Neuronal stem cell (in vitro differentiated cells): ENCODE measurements around the gene VPS50.

ENCODE experiments used
- DNase-seq: peaks from one replicate; pipeline ENCODE4 v3.0.0-alpha.2; 2013; ENCODE audit warnings: low spot score
- H2AFZ ChIP-seq: one replicate; pipeline ENCODE4 v1.6.1; 2013; ENCODE audit warnings: mild to moderate bottlenecking, low read length, inconsistent platforms
- H2AK5ac ChIP-seq: 2 replicates; pipeline ENCODE4 v1.6.1; 2013; ENCODE audit warnings: low read depth, mild to moderate bottlenecking, inconsistent platforms, low read length, moderate library complexity, mixed read lengths
- H2BK120ac ChIP-seq: 2 replicates; pipeline ENCODE4 v1.6.1; 2013; ENCODE audit warnings: low read depth, mild to moderate bottlenecking, inconsistent platforms, low read length, moderate library complexity, mixed read lengths
- H2BK12ac ChIP-seq: one replicate; pipeline ENCODE4 v1.6.1; 2013; ENCODE audit warnings: low read length, inconsistent platforms
- H2BK15ac ChIP-seq: 2 replicates; pipeline ENCODE4 v1.6.1; 2013; ENCODE audit warnings: mild to moderate bottlenecking, low read length, inconsistent platforms, mixed read lengths
- H2BK5ac ChIP-seq: one replicate; pipeline ENCODE4 v1.6.1; 2013; ENCODE audit warnings: inconsistent platforms, mild to moderate bottlenecking, low read length, moderate library complexity
- H3K14ac ChIP-seq: one replicate; pipeline ENCODE4 v1.6.1; 2013; ENCODE audit warnings: low read length, inconsistent platforms
- H3K18ac ChIP-seq: 2 replicates; pipeline ENCODE4 v1.6.1; 2013; ENCODE audit warnings: low read length, inconsistent platforms
- H3K23ac ChIP-seq: 2 replicates; pipeline ENCODE4 v1.6.1; 2013; ENCODE audit warnings: low read depth, mild to moderate bottlenecking, mixed read lengths, low read length, inconsistent platforms; ENCODE audit not compliant: poor library complexity
- H3K27ac ChIP-seq: replicated peaks from 3 replicates; pipeline ENCODE4 v1.5.1; 2013; ENCODE audit warnings: low read length, inconsistent platforms
- H3K27me3 ChIP-seq, 3 experiments: 2 replicates each; pipeline ENCODE4 v1.6.1; 2013; ENCODE audit warnings: low read length in 3 of 3, mild to moderate bottlenecking in 2 of 3, inconsistent platforms in 1 of 3, low read depth in 1 of 3, mixed read lengths in 1 of 3, moderate library complexity in 1 of 3; ENCODE audit not compliant: control insufficient read depth in 3 of 3, insufficient read depth in 3 of 3
- H3K36me3 ChIP-seq, 2 donors: replicated peaks in 1 of 2; 2 replicates each; pipeline ENCODE4 v1.6.1; 2013; ENCODE audit warnings: low read length in 2 of 2; ENCODE audit not compliant: control insufficient read depth in 2 of 2, insufficient read depth in 2 of 2
- H3K4ac ChIP-seq: 2 replicates; pipeline ENCODE4 v1.6.1; 2013; ENCODE audit warnings: inconsistent platforms, mild to moderate bottlenecking, low read length, moderate library complexity
- H3K4me1 ChIP-seq, 2 donors: 1 replicate in 1 of 2; 2 replicates in 1 of 2; pipeline ENCODE4 v1.6.1; 2013; ENCODE audit warnings: low read length in 2 of 2, low read depth in 1 of 2; ENCODE audit not compliant: control insufficient read depth in 2 of 2, insufficient read depth in 1 of 2
- H3K4me2 ChIP-seq: one replicate; pipeline ENCODE4 v1.6.1; 2013; ENCODE audit warnings: mild to moderate bottlenecking, low read length, inconsistent platforms; ENCODE audit not compliant: insufficient read depth, poor library complexity, severe bottlenecking
- H3K4me3 ChIP-seq, 2 donors: 2 replicates each; pipeline ENCODE4 v1.5.1; 2013; ENCODE audit warnings: low read length in 2 of 2, mild to moderate bottlenecking in 2 of 2, inconsistent platforms in 1 of 2, moderate library complexity in 1 of 2
- H3K79me1 ChIP-seq: one replicate; pipeline ENCODE4 v1.6.1; 2013; ENCODE audit warnings: low read depth, mild to moderate bottlenecking, inconsistent platforms, low read length, moderate library complexity
- H3K9ac ChIP-seq: one replicate; pipeline ENCODE4 v1.6.1; 2013; ENCODE audit warnings: mild to moderate bottlenecking, low read depth, low read length, inconsistent platforms; ENCODE audit not compliant: poor library complexity
- H3K9me3 ChIP-seq, 2 donors: replicated peaks in 1 of 2; 2 replicates each; pipeline versions ENCODE3 to v1.6.1; 2013; ENCODE audit warnings: low read length in 2 of 2, mild to moderate bottlenecking in 2 of 2, inconsistent platforms in 1 of 2, low read depth in 1 of 2, mixed read lengths in 1 of 2, moderate library complexity in 1 of 2; ENCODE audit not compliant: control insufficient read depth in 2 of 2, insufficient read depth in 1 of 2
- H4K8ac ChIP-seq: one replicate; pipeline ENCODE4 v1.6.1; 2013; ENCODE audit warnings: low read depth, mild to moderate bottlenecking, inconsistent platforms, low read length, moderate library complexity
- H4K91ac ChIP-seq: one replicate; pipeline ENCODE4 v1.6.1; 2013; ENCODE audit warnings: low read length, low read depth, mild to moderate bottlenecking, inconsistent platforms; ENCODE audit not compliant: poor library complexity
- WGBS, 2 donors: extraction: QIAGEN DNeasy Blood & Tissue Kit; methylation state at CpG; one replicate each; pipeline ENCODE4 v1.1.7; 2013; ENCODE audit warnings: missing lambda C conversion rate in 2 of 2, mixed read lengths in 1 of 2; ENCODE audit not compliant: insufficient read length in 2 of 2, insufficient replicate concordance in 1 of 2; ENCODE audit errors: extremely low coverage in 2 of 2; 5-methylcytosine and 5-hydroxymethylcytosine counted together

Gene VPS50

DNA sequence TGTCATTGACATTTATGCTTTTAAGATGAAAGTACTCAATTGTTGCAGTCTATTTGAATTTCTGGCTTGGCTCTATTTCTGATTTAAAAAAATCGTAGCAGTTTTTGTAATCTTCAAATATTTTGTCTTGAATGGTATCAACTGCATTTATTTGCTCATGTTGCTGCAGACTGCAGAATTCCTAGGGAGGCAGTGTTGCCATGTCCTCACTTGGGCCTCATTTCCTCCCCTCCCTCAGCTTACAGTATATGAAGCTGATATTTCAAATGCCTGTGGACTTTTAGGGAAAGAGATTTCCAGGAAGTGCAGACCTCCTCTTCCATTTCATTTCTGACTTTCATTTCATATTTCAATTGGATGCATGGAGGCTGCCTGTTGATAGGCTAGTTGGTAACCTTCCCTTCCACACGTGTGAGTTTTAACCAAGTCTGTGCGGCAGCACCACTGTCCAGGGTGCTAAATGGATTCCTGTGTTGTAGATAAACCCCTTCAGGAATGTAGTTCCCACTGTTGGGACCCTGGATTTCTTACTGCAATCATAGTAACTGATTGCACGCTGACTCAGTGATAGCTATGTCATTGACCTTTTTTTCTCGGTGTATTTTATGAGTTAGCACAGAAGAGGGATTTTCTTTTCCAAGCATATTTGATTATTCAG lies 17.5 kb downstream of the VPS50 start:
- Histone ChIP-seq H2BK5ac (no peak overlapping the region), H2BK12ac (no peak overlapping the region), H3K4me3 (no peak overlapping the region), H2AK5ac (no peak overlapping the region), H3K9me3 (no peaks in the 10 kb centered on the region), H2AFZ (no peak overlapping the region), H3K4me1 (no peaks in the 10 kb centered on the region), H3K14ac (no peak overlapping the region), H3K27ac (no peak overlapping the region), H3K4me2 (no peak overlapping the region), H4K8ac (no peak overlapping the region), H3K36me3 (no peaks in the 10 kb centered on the region), H3K18ac (no peak overlapping the region), H3K79me1 (no peaks in the 10 kb centered on the region), H4K91ac (no peak overlapping the region), H3K4ac (no peak overlapping the region), H3K23ac (no peak overlapping the region), H3K9ac (no peak overlapping the region), H2BK120ac (no peak overlapping the region), H2BK15ac (no peak overlapping the region), H3K27me3 (no peaks in the 10 kb centered on the region)
- WGBS, 2 donors: no CpG with 5 or more reads among the region's 5 CpGs
- no peak for DNase-seq

DNA sequence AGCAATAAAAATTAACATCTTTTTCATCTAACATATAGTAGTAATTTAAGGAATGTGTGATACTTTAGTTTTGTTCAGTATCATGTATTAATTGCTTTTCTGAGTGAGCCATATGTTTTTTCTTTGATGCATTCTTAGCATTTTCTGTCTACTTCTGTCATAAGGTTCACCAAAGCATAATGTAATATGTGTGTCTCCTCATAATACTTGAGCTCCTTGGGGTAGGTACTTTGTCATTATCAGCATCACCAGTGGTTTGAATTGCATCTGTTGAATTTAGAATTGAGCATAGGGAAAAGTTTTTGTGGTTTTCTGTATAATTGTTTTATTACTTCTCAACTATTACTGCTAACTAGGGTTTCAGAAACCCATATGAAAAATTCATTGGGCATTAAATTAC lies 26.5 kb downstream of the VPS50 start:
- no peak overlapping the region for H3K4ac ChIP-seq
- H2BK15ac ChIP-seq: no peak overlapping the region
- H3K36me3 ChIP-seq: peaks cover 0 to 9% of the 10 kb centered on the region in 2 donors
- H3K27ac ChIP-seq: no peak overlapping the region
- H3K18ac ChIP-seq: no peak overlapping the region
- H2BK12ac ChIP-seq: no peak overlapping the region
- H3K4me1 ChIP-seq: no peaks in the 10 kb centered on the region
- H2AFZ ChIP-seq: no peak overlapping the region
- H3K4me2 ChIP-seq: no peak overlapping the region
- H2BK5ac ChIP-seq: no peak overlapping the region
- H3K9me3 ChIP-seq: no peaks in the 10 kb centered on the region
- no peaks in the 10 kb centered on the region for H3K27me3 ChIP-seq
- H3K9ac ChIP-seq: no peak overlapping the region
- no peak overlapping the region for H2AK5ac ChIP-seq
- H2BK120ac ChIP-seq: no peak overlapping the region
- no peak overlapping the region for H3K14ac ChIP-seq
- H3K79me1 ChIP-seq: no peaks in the 10 kb centered on the region
- H4K8ac ChIP-seq: no peak overlapping the region
- no peak overlapping the region for H3K4me3 ChIP-seq
- no peak overlapping the region for H4K91ac ChIP-seq
- DNase-seq: no peak
- no peak overlapping the region for H3K23ac ChIP-seq

DNA sequence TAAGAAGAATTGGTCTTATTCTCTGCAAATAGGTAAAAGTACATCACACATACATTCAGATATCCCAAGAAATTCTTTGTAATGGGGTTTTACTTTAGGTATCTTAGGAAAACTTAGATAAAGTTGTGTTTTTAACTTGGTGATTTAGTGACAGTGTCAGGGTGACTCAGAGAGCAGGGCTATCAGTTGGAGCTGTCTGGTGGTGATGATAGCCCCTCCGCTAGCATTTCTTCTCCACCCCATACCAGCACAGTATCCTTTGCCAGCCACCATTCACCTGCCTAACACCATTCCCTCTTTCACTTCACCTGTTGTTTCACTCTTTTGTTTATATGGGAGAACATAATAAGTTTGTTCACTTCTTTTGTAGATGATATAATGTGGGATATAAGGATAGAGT lies 30.4 kb downstream of the VPS50 start:
- Histone ChIP-seq H3K4me2 (no peak overlapping the region), H3K4me1 (no peaks in the 10 kb centered on the region), H3K27me3 (no peaks in the 10 kb centered on the region), H2BK12ac (no peak overlapping the region), H3K4ac (no peak overlapping the region), H3K23ac (no peak overlapping the region), H3K27ac (no peak overlapping the region), H2AFZ (no peak overlapping the region), H2AK5ac (no peak overlapping the region), H3K4me3 (no peak overlapping the region), H3K79me1 (no peaks in the 10 kb centered on the region), H2BK5ac (no peak overlapping the region), H3K14ac (no peak overlapping the region), H4K91ac (no peak overlapping the region), H2BK120ac (no peak overlapping the region), H3K9me3 (no peaks in the 10 kb centered on the region), H3K9ac (no peak overlapping the region), H4K8ac (no peak overlapping the region), H3K36me3 (peaks cover 0 to 9% of the 10 kb centered on the region in 2 donors), H3K18ac (no peak overlapping the region), H2BK15ac (no peak overlapping the region)
- DNase-seq: no peak
- WGBS, 2 donors: no CpG with 5 or more reads among the region's 1 CpG

DNA sequence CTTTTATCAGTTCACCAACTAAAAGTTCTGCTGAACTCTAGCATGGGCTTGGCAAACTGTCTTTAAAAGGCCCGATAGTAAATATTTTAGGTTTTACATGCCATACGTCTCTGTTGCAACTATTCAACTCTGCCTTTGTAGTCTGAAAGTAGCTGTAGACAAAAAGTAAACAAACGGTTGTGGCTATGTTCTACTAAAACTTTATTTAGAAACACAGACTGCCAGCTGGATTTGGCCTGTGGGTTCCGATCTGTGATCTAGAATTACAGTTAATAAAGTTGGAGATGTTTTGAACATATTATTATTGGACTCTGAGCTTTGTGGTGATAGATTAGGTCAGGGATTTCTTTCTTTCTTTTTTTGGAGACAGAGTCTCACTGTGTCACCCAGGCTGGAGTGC lies 33.1 kb downstream of the VPS50 start:
- Histone ChIP-seq H3K23ac (no peak overlapping the region), H3K9ac (no peak overlapping the region), H2BK12ac (no peak overlapping the region), H3K27ac (no peak overlapping the region), H3K18ac (no peak overlapping the region), H3K27me3 (no peaks in the 10 kb centered on the region), H3K4ac (no peak overlapping the region), H3K4me1 (no peaks in the 10 kb centered on the region), H3K9me3 (no peaks in the 10 kb centered on the region), H3K14ac (no peak overlapping the region), H4K8ac (no peak overlapping the region), H3K36me3 (peaks cover 0 to 4% of the 10 kb centered on the region in 2 donors), H2BK5ac (no peak overlapping the region), H2AFZ (no peak overlapping the region), H2BK15ac (no peak overlapping the region), H2BK120ac (no peak overlapping the region), H4K91ac (no peak overlapping the region), H3K79me1 (no peaks in the 10 kb centered on the region), H2AK5ac (no peak overlapping the region), H3K4me3 (no peak overlapping the region), H3K4me2 (no peak overlapping the region)
- WGBS, 2 donors: no CpG with 5 or more reads among the region's 4 CpGs
- no peak for DNase-seq
